IMR-90 (cell line): ENCODE results near the gene PNISR. TPM values are rescaled to one million over a fixed set of nuclear protein-coding genes. Genes with fewer than 3 reads are reported as not detected.
"Not testable (repeated sequence)": the region's sequence is repeated elsewhere in the genome, so short reads cannot be mapped to it uniquely, and the experiment has no call there.

Experiments
- ATAC-seq: fragments of 200-7000 bp; cut with Tn5 transposase; 2 replicates; pipeline ENCODE4 v1.9.1; 2020; ENCODE audit warnings: low read depth, mild to moderate bottlenecking, moderate library complexity
- BruUV-seq: library from RNA; stranded (reverse); fragments of 400-500 nt; replicated peaks from 2 replicates; lab custom pipeline; 2021; lab: Mats Ljungman, UMichigan
- CTCF ChIA-PET: fragments of 300-600 bp; formaldehyde crosslinking; extraction: SDS; loops from one replicate; lab custom pipeline; 2021; ENCODE audit warnings: antibody characterized with exemption; lab: Yijun Ruan, JAX
- POLR2A ChIA-PET: fragments of 300-600 bp; sonication (Branson Sonifier 250); formaldehyde crosslinking; loops from one replicate; lab custom pipeline; 2022; ENCODE audit warnings: antibody characterized with exemption; ENCODE audit not compliant: unreplicated experiment; lab: Charles Lee
- DNase-seq: peaks from one replicate; pipeline ENCODE4 v3.0.0; 2013
- H2AFZ ChIP-seq: replicated peaks from 2 replicates; pipeline ENCODE3; 2013; ENCODE audit warnings: low read length, mild to moderate bottlenecking; ENCODE audit not compliant: poor library complexity
- H2AK5ac ChIP-seq: 2 replicates; pipeline ENCODE4 v1.6.1; 2013; ENCODE audit warnings: low read depth, low read length, inconsistent platforms
- H2AK9ac ChIP-seq: replicated peaks from 2 replicates; pipeline ENCODE3; 2013; ENCODE audit warnings: mild to moderate bottlenecking, low read depth, low read length, moderate library complexity; ENCODE audit not compliant: poor library complexity
- H2BK120ac ChIP-seq: 2 replicates; pipeline ENCODE4 v1.6.1; 2013; ENCODE audit warnings: low read depth, low read length, inconsistent platforms
- H2BK15ac ChIP-seq: 3 replicates; pipeline ENCODE4 v1.6.1; 2013; ENCODE audit warnings: low read depth, low read length, inconsistent platforms
- H2BK20ac ChIP-seq: 2 replicates; pipeline ENCODE4 v1.6.1; 2013; ENCODE audit warnings: low read depth, mild to moderate bottlenecking, inconsistent platforms, low read length, moderate library complexity
- H2BK5ac ChIP-seq: 2 replicates; pipeline ENCODE4 v1.6.1; 2013; ENCODE audit warnings: mild to moderate bottlenecking, low read depth, low read length, inconsistent platforms; ENCODE audit not compliant: poor library complexity, severe bottlenecking
- H3K14ac ChIP-seq: replicated peaks from 2 replicates; pipeline ENCODE4 v1.6.1; 2013; ENCODE audit warnings: low read depth, low read length, inconsistent platforms
- H3K18ac ChIP-seq: 2 replicates; pipeline ENCODE4 v1.6.1; 2013; ENCODE audit warnings: low read depth, low read length, control low read depth
- H3K23ac ChIP-seq: 2 replicates; pipeline ENCODE4 v1.6.1; 2013; ENCODE audit warnings: low read depth, low read length, inconsistent platforms
- H3K27ac ChIP-seq: 2 replicates; pipeline ENCODE4 v1.5.1; 2013; ENCODE audit warnings: mild to moderate bottlenecking, control low read depth, low read length; ENCODE audit not compliant: insufficient read depth
- H3K27me3 ChIP-seq: 2 replicates; pipeline ENCODE4 v1.6.1; 2013; ENCODE audit warnings: low read length; ENCODE audit not compliant: control insufficient read depth, insufficient read depth
- H3K36me3 ChIP-seq: 2 replicates; pipeline ENCODE4 v1.6.1; 2013; ENCODE audit warnings: low read length, mixed read lengths; ENCODE audit not compliant: control insufficient read depth, insufficient read depth
- H3K4ac ChIP-seq: 2 replicates; pipeline ENCODE4 v1.6.1; 2013; ENCODE audit warnings: low read depth, low read length, inconsistent platforms
- H3K4me1 ChIP-seq: 2 replicates; pipeline ENCODE4 v1.6.1; 2013; ENCODE audit warnings: low read length, mixed read lengths; ENCODE audit not compliant: control insufficient read depth, insufficient read depth
- H3K4me2 ChIP-seq: 2 replicates; pipeline ENCODE4 v1.6.1; 2013; ENCODE audit warnings: low read depth, mild to moderate bottlenecking, control low read depth, low read length, moderate library complexity
- H3K4me3 ChIP-seq: 2 replicates; pipeline ENCODE4 v1.5.1; 2013; ENCODE audit warnings: low read depth, mild to moderate bottlenecking, control low read depth, low read length, moderate library complexity; ENCODE audit not compliant: insufficient read depth
- H3K56ac ChIP-seq: 2 replicates; pipeline ENCODE4 v1.6.1; 2013; ENCODE audit warnings: low read length, inconsistent platforms; ENCODE audit not compliant: insufficient read depth; ENCODE audit errors: extremely low read depth
- H3K79me1 ChIP-seq, 2 experiments: 2 replicates each; pipeline ENCODE4 v1.6.1; 2013; ENCODE audit warnings: low read length in 2 of 2, inconsistent platforms in 1 of 2, low read depth in 1 of 2
- H3K9ac ChIP-seq: 2 replicates; pipeline ENCODE4 v1.6.1; 2013; ENCODE audit warnings: low read depth, low read length, control low read depth
- H3K9me1 ChIP-seq: 2 replicates; pipeline ENCODE4 v1.6.1; 2013; ENCODE audit warnings: low read length, inconsistent platforms; ENCODE audit not compliant: insufficient read depth
- H3K9me3 ChIP-seq: 2 replicates; pipeline ENCODE4 v1.6.1; 2013; ENCODE audit warnings: low read length; ENCODE audit not compliant: control insufficient read depth, insufficient read depth
- H4K20me1 ChIP-seq: 2 replicates; pipeline ENCODE4 v1.6.1; 2013; ENCODE audit warnings: low read length, inconsistent platforms; ENCODE audit not compliant: insufficient read depth
- H4K5ac ChIP-seq: 2 replicates; pipeline ENCODE4 v1.6.1; 2013; ENCODE audit warnings: mild to moderate bottlenecking, low read depth, low read length, control low read depth
- H4K8ac ChIP-seq, 2 experiments: 2 replicates each; pipeline ENCODE4 v1.6.1; 2013; ENCODE audit warnings: low read depth in 2 of 2, low read length in 2 of 2, control low read depth in 1 of 2, inconsistent platforms in 1 of 2
- H4K91ac ChIP-seq: 2 replicates; pipeline ENCODE4 v1.6.1; 2013; ENCODE audit warnings: low read depth, low read length, inconsistent platforms; ENCODE audit not compliant: insufficient read depth
- CTCF ChIP-seq: conservative IDR thresholded peaks from 2 replicates; pipeline ENCODE4 v1.5.1; 2012; ENCODE audit warnings: mild to moderate bottlenecking, low read depth, low read length, improper control_type of control experiment
- RAD21 ChIP-seq: IDR thresholded peaks from 2 replicates; pipeline ENCODE4 v1.6.1; 2012; ENCODE audit warnings: low read length, improper control_type of control experiment
- RFX5 ChIP-seq: IDR thresholded peaks from 2 replicates; pipeline ENCODE4 v1.8.0; 2012; ENCODE audit warnings: low read depth, mild to moderate bottlenecking, low read length, moderate library complexity
- SMC3 ChIP-seq: fragments of 150-350 bp; IDR thresholded peaks from 2 replicates; pipeline ENCODE4 v1.6.1; 2016; ENCODE audit warnings: low read depth, mild to moderate bottlenecking, antibody characterized with exemption, low read length, moderate library complexity
- WGBS, 2 experiments: methylation state at CpG; one replicate each; pipeline versions ENCODE4 v1.1.5 to v1.1.7; 2013; ENCODE audit warnings: missing lambda C conversion rate in 2 of 2; ENCODE audit not compliant: insufficient read length in 1 of 2; ENCODE audit errors: extremely low coverage in 2 of 2; 5-methylcytosine and 5-hydroxymethylcytosine counted together
- dilution Hi-C: fragments of 300-500 bp; cut with HindIII; formaldehyde crosslinking; loops from one replicate; pipeline ENCODE4 v1.14.3; 2018; ENCODE audit warnings: low sequenced_read_pairs; ENCODE audit not compliant: unreplicated experiment
- in situ Hi-C: fragments of 300-500 bp; cut with MboI; formaldehyde crosslinking; loops from 3 replicates; pipeline ENCODE4 v1.14.3; 2019; ENCODE audit warnings: low sequenced_read_pairs, inconsistent platforms, mixed read lengths
- intact Hi-C: fragments of 100-400 bp; cut with micrococcal nuclease; formaldehyde crosslinking; loops from 2 replicates; pipeline ENCODE4 v1.10.0; 2022
- polyA plus RNA-seq, 3 experiments: library from polyadenylated mRNA; depleted of rRNA; stranded (reverse); fragments of >200 nt; gene quantifications; 2 replicates each; pipeline ENCODE4 v1.2.3, GENCODE V29; 2012; ENCODE audit warnings: low replicate concordance in 1 of 3
- total RNA-seq: library from RNA; depleted of rRNA; stranded (reverse); fragments of >200 nt; gene quantifications from 2 replicates; pipeline ENCODE4 v1.2.3, GENCODE V29; 2012

The PNISR gene
- total and polyA plus RNA-seq, 2 of the 4 experiments (the other 2 are of a cell fraction), result 44.5 to 46.2 TPM

DNA sequence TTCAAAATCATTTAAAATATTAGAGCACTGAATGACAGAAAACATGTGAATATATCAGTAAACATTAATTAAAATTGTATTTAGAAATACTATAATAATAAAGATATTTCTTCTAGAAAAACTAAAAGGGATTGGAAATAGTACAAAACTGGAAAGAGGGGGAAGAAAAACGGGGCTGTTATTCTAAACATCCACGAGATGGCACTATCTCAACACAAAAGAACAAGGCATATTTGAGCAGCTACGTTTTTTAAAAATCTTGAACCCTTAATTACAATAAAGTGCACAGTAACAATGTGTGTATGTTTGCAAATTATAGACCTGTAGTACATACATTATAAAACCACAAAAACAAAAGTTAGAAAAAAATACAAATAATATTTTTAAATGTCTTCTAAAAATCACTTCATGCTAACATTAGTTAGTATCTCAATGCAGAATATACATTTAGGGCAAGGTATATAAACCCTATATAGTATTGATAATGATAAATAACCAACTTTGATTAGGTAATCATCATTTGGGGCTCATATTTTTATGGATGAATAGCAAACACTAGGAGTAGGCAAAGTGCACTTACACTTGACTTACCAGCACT lies 42.5 kb upstream of the PNISR start:
- H3K14ac ChIP-seq, result no peak overlapping the region
- no peaks in the 10 kb centered on the region for H3K9me3 ChIP-seq
- no peak overlapping the region for H2BK20ac ChIP-seq
- no peak overlapping the region for H4K5ac ChIP-seq
- H3K4me1 ChIP-seq, result no peaks in the 10 kb centered on the region
- no peaks in the 10 kb centered on the region for H3K9me1 ChIP-seq
- no peak overlapping the region for H2BK120ac ChIP-seq
- in situ Hi-C loops, result no loop called here
- no peak overlapping the region for H2BK5ac ChIP-seq
- ATAC-seq, result peak; percentile 51; the same call in 1 of the 2 replicates
- dilution Hi-C loops, result no loop called here
- no peak overlapping the region for H3K4me3 ChIP-seq
- no CpG with 5 or more reads among the region's 3 CpGs for WGBS, 2 experiments
- peak; percentile 32 for DNase-seq
- H4K20me1 ChIP-seq, result no peaks in the 10 kb centered on the region
- no peak overlapping the region for H3K27ac ChIP-seq
- BruUV-seq, result no TSS peak
- TF ChIP-seq RAD21 (peak; percentile 69), SMC3 (peak; percentile 56), RFX5 (no peak), CTCF (peak; percentile 68)
- no peak overlapping the region for H2AK5ac ChIP-seq
- H2AFZ ChIP-seq, result no peak overlapping the region
- H4K91ac ChIP-seq, result no peak overlapping the region
- POLR2A ChIA-PET, result interaction anchor here (0.6 kb wide), 1 partner anchor 387 kb away, joined by 3 read pairs; no protein-coding TSS in a partner anchor
- no peak overlapping the region for H2BK15ac ChIP-seq
- no peak overlapping the region for H2AK9ac ChIP-seq
- no peak overlapping the region for H3K18ac ChIP-seq
- no peaks in the 10 kb centered on the region for H3K36me3 ChIP-seq
- H3K27me3 ChIP-seq, result no peaks in the 10 kb centered on the region
- no peak overlapping the region for H3K56ac ChIP-seq
- no peak overlapping the region for H3K4me2 ChIP-seq
- CTCF ChIA-PET, result interaction anchor here (1.0 kb wide), 2 partner anchors 9 to 355 kb away, joined by 3 to 4 read pairs; no protein-coding TSS in a partner anchor
- intact Hi-C loops, result loop anchor here (1.0 to 2.0 kb wide), 2 partner anchors 279 to 355 kb away; no protein-coding TSS in a partner anchor
- H3K79me1 ChIP-seq, result no peaks in the 10 kb centered on the region
- H3K9ac ChIP-seq, result no peak overlapping the region
- no peak overlapping the region for H3K23ac ChIP-seq
- H4K8ac ChIP-seq, result no peak overlapping the region
- H3K4ac ChIP-seq, result no peak overlapping the region

- H3K14ac ChIP-seq, H4K20me1 ChIP-seq, H3K4ac ChIP-seq, H2BK20ac ChIP-seq, H3K79me1 ChIP-seq, in situ Hi-C loops, H2AFZ ChIP-seq, H3K9ac ChIP-seq, H3K56ac ChIP-seq, H3K9me3 ChIP-seq, H3K4me2 ChIP-seq, intact Hi-C loops, H3K18ac ChIP-seq, H3K23ac ChIP-seq, H4K8ac ChIP-seq, DNase-seq, H2BK120ac ChIP-seq, H3K27me3 ChIP-seq, dilution Hi-C loops, ATAC-seq, H4K5ac ChIP-seq, H3K9me1 ChIP-seq, H2AK9ac ChIP-seq, BruUV-seq, POLR2A ChIA-PET, H4K91ac ChIP-seq, H2AK5ac ChIP-seq, H2BK15ac ChIP-seq, H3K4me1 ChIP-seq, H2BK5ac ChIP-seq, CTCF ChIA-PET, H3K36me3 ChIP-seq, H3K4me3 ChIP-seq, H3K27ac ChIP-seq: not testable (repeated sequence)
- WGBS, 2 experiments, result no CpG with 5 or more reads among the region's 2 CpGs
Measured at GRCh38 chr6:99459133-99459532, 34.0 kb upstream of the PNISR start.
